GM23338 (cell line): ENCODE results near the gene FER. TPM values are rescaled to one million over a fixed set of nuclear protein-coding genes. Genes with fewer than 3 reads are reported as not detected.

ENCODE experiments used
- ATAC-seq: fragments of 200-7000 bp; cut with Tn5 transposase; 3 replicates; pipeline ENCODE4 v1.9.1; 2020
- DNase-seq: peaks from one replicate; pipeline ENCODE4 v3.0.0-alpha.2; 2015; ENCODE audit warnings: low spot score
- H2AFZ ChIP-seq: fragments of 200-600 bp; sonication (generic); 2 replicates; pipeline ENCODE4 v1.8.0; 2016; ENCODE audit warnings: antibody characterized with exemption, mild to moderate bottlenecking, moderate library complexity
- H3F3A ChIP-seq: fragments of 200-600 bp; sonication (generic); replicated peaks from 2 replicates; pipeline ENCODE4 v1.8.0; 2017; ENCODE audit warnings: antibody characterized with exemption, mixed run types, low read depth
- H3K27ac ChIP-seq: fragments of 200-600 bp; sonication (generic); 2 replicates; pipeline ENCODE4 v1.6.1; 2016; ENCODE audit warnings: low read depth
- H3K27me3 ChIP-seq: fragments of 200-600 bp; sonication (generic); 2 replicates; pipeline ENCODE4 v1.8.0; 2016; ENCODE audit warnings: mild to moderate bottlenecking, mixed run types, moderate library complexity; ENCODE audit not compliant: insufficient read depth
- H3K36me3 ChIP-seq: fragments of 200-600 bp; sonication (generic); 2 replicates; pipeline ENCODE4 v1.8.0; 2016; ENCODE audit warnings: mild to moderate bottlenecking; ENCODE audit not compliant: insufficient read depth
- H3K4me1 ChIP-seq: fragments of 200-600 bp; sonication (generic); 2 replicates; pipeline ENCODE4 v1.8.0; 2016; ENCODE audit warnings: mild to moderate bottlenecking, moderate library complexity; ENCODE audit not compliant: insufficient read depth
- H3K4me2 ChIP-seq: fragments of 200-600 bp; sonication (generic); 2 replicates; pipeline ENCODE4 v1.7.1; 2017; ENCODE audit warnings: mixed run types
- H3K4me3 ChIP-seq: fragments of 200-600 bp; sonication (generic); 2 replicates; pipeline ENCODE4 v1.6.1; 2016; ENCODE audit warnings: mixed run types
- H3K79me2 ChIP-seq: fragments of 200-600 bp; sonication (generic); replicated peaks from 2 replicates; pipeline ENCODE4 v1.8.0; 2017; ENCODE audit warnings: mild to moderate bottlenecking; ENCODE audit not compliant: insufficient read depth
- H3K9me2 ChIP-seq: fragments of 200-600 bp; sonication (generic); 2 replicates; pipeline ENCODE4 v1.8.0; 2017; ENCODE audit not compliant: insufficient read depth
- H4K20me1 ChIP-seq: fragments of 200-600 bp; sonication (generic); replicated peaks from 2 replicates; pipeline ENCODE4 v1.8.0; 2017; ENCODE audit warnings: mild to moderate bottlenecking; ENCODE audit not compliant: insufficient read depth
- H3K27ac Mint-ChIP-seq: 2 replicates; pipeline ENCODE4 v1.8.0; 2020; ENCODE audit warnings: inconsistent platforms, mild to moderate bottlenecking, moderate library complexity, mixed read lengths
- H3K27me3 Mint-ChIP-seq: 3 replicates; pipeline ENCODE4 v1.8.0; 2022; ENCODE audit warnings: low read depth, mild to moderate bottlenecking, moderate library complexity, mixed read lengths, inconsistent platforms; ENCODE audit not compliant: insufficient read depth, poor library complexity
- H3K36me3 Mint-ChIP-seq: 3 replicates; pipeline ENCODE4 v1.8.0; 2021; ENCODE audit warnings: low read depth, mild to moderate bottlenecking, inconsistent platforms, moderate library complexity, mixed read lengths
- H3K4me1 Mint-ChIP-seq: 3 replicates; pipeline ENCODE4 v1.8.0; 2020; ENCODE audit warnings: mild to moderate bottlenecking, inconsistent platforms, mixed read lengths
- H3K4me3 Mint-ChIP-seq: 3 replicates; pipeline ENCODE4 v1.8.0; 2021; ENCODE audit warnings: moderate library complexity, mild to moderate bottlenecking, inconsistent platforms, mixed read lengths
- H3K9me3 Mint-ChIP-seq: 3 replicates; pipeline ENCODE4 v1.8.0; 2020; ENCODE audit warnings: moderate library complexity, mild to moderate bottlenecking, inconsistent platforms, mixed read lengths
- CREB1 ChIP-seq: fragments of 250-450 bp; sonication (Bioruptor Pico); IDR thresholded peaks from 2 replicates; pipeline ENCODE4 v1.5.0; 2020; ENCODE audit warnings: low read depth, mild to moderate bottlenecking, moderate library complexity
- EZH2 ChIP-seq: fragments of 200-600 bp; sonication (generic); IDR thresholded peaks from one replicate; pipeline ENCODE4 v1.8.0; 2017; ENCODE audit warnings: antibody characterized with exemption, mild to moderate bottlenecking, low read depth; ENCODE audit not compliant: unreplicated experiment
- EZH2phosphoT487 ChIP-seq: fragments of 200-600 bp; sonication (generic); IDR thresholded peaks from one replicate; pipeline ENCODE4 v1.8.1; 2018; ENCODE audit warnings: antibody characterized with exemption; ENCODE audit not compliant: unreplicated experiment
- JUNB ChIP-seq: IDR thresholded peaks from one replicate; pipeline ENCODE4 v1.6.1; 2016; ENCODE audit warnings: antibody characterized with exemption; ENCODE audit not compliant: unreplicated experiment
- NANOG ChIP-seq: IDR thresholded peaks from 2 replicates; pipeline ENCODE4 v1.6.1; 2016; ENCODE audit warnings: antibody characterized with exemption, borderline replicate concordance
- POLR2AphosphoS5 ChIP-seq: IDR thresholded peaks from 2 replicates; pipeline ENCODE4 v1.6.1; 2016; ENCODE audit warnings: antibody characterized with exemption, low read depth
- STAT1 ChIP-seq: IDR thresholded peaks from one replicate; pipeline ENCODE4 v1.6.1; 2016; ENCODE audit warnings: antibody characterized with exemption; ENCODE audit not compliant: unreplicated experiment
- ZNF114 ChIP-seq: fragments of 250-450 bp; sonication (Bioruptor Pico); IDR thresholded peaks from 2 replicates; pipeline ENCODE4 v1.5.0; 2020; ENCODE audit warnings: mild to moderate bottlenecking, moderate library complexity
- ZNF331 ChIP-seq: fragments of 250-450 bp; sonication (Bioruptor Pico); IDR thresholded peaks from 2 replicates; pipeline ENCODE4 v1.5.0; 2020; ENCODE audit warnings: low read depth, mild to moderate bottlenecking, moderate library complexity
- polyA plus RNA-seq: library from polyadenylated mRNA; unstranded; fragments of >200 nt; fragmentation: Nextera tagmentation; extraction: Ambion mirVana; gene quantifications from 2 replicates; pipeline ENCODE4 v1.2.1, GENCODE V29; 2016
- total RNA-seq: library from RNA; depleted of rRNA; stranded (reverse); fragments of >200 nt; shearing (Covaris generic); gene quantifications from 2 replicates; pipeline ENCODE4 v1.2.3, GENCODE V29; 2014
- TF ChIP-seq, protein P1 (sequence below), 2 experiments: fragments of 200-600 bp in 1 of 2; sonication (generic) in 1 of 2; conservative IDR thresholded peaks; 2 replicates each; pipeline versions ENCODE4 v1.5.1 to v1.6.1; 2016 to 2017; ENCODE audit warnings: antibody characterized with exemption in 2 of 2, low read depth in 2 of 2, mild to moderate bottlenecking in 2 of 2, moderate library complexity in 1 of 2
- TF ChIP-seq, protein P2 (sequence below): IDR thresholded peaks from one replicate; pipeline ENCODE4 v1.6.1; 2018; ENCODE audit warnings: antibody characterized with exemption; ENCODE audit not compliant: unreplicated experiment
- TF ChIP-seq, protein P3 (sequence below): IDR thresholded peaks from 2 replicates; pipeline ENCODE4 v1.6.1; 2016; ENCODE audit warnings: antibody characterized with exemption

FER gene
- total and polyA plus RNA-seq, 2 experiments from 2014 or later = 17.4 to 34.8 TPM

DNA sequence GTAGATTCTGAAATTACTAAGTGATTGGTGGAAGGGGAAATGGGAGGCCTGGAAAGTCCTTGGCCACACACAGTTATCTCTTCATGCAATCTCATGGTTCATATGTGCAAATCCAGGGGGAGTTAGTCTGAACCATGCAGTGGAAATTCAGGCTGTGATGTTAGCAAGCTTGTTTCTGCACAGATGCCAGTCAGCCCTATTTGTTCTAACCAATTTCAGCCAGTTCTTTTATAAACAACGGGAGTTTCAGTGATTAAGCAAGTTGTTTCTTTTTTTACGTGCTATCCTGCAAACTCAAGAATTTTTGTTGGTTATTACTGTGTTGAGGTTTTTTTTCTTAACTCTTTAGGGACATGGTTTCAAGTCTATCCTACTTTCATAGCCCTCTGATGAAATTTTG, 298.0 kb downstream of the FER start (continued):
- TF ChIP-seq, protein P1, sequence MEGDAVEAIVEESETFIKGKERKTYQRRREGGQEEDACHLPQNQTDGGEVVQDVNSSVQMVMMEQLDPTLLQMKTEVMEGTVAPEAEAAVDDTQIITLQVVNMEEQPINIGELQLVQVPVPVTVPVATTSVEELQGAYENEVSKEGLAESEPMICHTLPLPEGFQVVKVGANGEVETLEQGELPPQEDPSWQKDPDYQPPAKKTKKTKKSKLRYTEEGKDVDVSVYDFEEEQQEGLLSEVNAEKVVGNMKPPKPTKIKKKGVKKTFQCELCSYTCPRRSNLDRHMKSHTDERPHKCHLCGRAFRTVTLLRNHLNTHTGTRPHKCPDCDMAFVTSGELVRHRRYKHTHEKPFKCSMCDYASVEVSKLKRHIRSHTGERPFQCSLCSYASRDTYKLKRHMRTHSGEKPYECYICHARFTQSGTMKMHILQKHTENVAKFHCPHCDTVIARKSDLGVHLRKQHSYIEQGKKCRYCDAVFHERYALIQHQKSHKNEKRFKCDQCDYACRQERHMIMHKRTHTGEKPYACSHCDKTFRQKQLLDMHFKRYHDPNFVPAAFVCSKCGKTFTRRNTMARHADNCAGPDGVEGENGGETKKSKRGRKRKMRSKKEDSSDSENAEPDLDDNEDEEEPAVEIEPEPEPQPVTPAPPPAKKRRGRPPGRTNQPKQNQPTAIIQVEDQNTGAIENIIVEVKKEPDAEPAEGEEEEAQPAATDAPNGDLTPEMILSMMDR (conservative IDR thresholded peaks at IDR 0.05; ENCODE audit: low read depth in 2 of 2) = no peak
- no peak for TF ChIP-seq EZH2phosphoT487
- TF ChIP-seq STAT1 = no peak
- TF ChIP-seq CREB1 (CRISPR knock-in tag) = no peak
- no peak for TF ChIP-seq ZNF114 (CRISPR knock-in tag)
- TF ChIP-seq ZNF331 = no peak
- no peak for TF ChIP-seq EZH2
- no peak for TF ChIP-seq NANOG
- TF ChIP-seq POLR2AphosphoS5 = no peak

DNA sequence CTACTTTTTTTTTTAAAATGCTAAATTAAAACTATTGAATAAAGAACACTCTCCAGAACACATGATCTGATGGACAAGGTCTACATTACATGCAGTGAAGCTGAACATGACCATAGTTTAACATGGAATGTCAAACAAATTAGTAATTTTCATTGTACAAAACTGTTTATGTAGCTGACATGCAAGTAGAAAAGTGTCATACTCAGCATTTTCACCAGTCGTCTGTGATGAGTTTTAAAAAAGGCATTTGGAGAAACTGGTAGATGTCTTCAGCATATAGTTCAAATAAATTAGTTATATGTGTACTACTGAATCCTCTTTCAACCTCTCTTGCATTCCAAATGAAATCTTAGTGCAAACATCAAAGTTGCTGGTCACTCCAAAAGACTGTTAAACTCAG, 301.9 kb downstream of the FER start:
- H3K4me3 Mint-ChIP-seq = no peak overlapping the region
- no peak for TF ChIP-seq NANOG
- TF ChIP-seq POLR2AphosphoS5 = no peak
- TF ChIP-seq JUNB = no peak
- TF ChIP-seq ZNF331 = no peak
- no peak for TF ChIP-seq ZNF114 (CRISPR knock-in tag)
- no peak for TF ChIP-seq EZH2
- no peak for TF ChIP-seq EZH2phosphoT487
- TF ChIP-seq, protein P2, sequence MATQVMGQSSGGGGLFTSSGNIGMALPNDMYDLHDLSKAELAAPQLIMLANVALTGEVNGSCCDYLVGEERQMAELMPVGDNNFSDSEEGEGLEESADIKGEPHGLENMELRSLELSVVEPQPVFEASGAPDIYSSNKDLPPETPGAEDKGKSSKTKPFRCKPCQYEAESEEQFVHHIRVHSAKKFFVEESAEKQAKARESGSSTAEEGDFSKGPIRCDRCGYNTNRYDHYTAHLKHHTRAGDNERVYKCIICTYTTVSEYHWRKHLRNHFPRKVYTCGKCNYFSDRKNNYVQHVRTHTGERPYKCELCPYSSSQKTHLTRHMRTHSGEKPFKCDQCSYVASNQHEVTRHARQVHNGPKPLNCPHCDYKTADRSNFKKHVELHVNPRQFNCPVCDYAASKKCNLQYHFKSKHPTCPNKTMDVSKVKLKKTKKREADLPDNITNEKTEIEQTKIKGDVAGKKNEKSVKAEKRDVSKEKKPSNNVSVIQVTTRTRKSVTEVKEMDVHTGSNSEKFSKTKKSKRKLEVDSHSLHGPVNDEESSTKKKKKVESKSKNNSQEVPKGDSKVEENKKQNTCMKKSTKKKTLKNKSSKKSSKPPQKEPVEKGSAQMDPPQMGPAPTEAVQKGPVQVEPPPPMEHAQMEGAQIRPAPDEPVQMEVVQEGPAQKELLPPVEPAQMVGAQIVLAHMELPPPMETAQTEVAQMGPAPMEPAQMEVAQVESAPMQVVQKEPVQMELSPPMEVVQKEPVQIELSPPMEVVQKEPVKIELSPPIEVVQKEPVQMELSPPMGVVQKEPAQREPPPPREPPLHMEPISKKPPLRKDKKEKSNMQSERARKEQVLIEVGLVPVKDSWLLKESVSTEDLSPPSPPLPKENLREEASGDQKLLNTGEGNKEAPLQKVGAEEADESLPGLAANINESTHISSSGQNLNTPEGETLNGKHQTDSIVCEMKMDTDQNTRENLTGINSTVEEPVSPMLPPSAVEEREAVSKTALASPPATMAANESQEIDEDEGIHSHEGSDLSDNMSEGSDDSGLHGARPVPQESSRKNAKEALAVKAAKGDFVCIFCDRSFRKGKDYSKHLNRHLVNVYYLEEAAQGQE = no peak
- TF ChIP-seq STAT1 = no peak
- TF ChIP-seq, protein P3, sequence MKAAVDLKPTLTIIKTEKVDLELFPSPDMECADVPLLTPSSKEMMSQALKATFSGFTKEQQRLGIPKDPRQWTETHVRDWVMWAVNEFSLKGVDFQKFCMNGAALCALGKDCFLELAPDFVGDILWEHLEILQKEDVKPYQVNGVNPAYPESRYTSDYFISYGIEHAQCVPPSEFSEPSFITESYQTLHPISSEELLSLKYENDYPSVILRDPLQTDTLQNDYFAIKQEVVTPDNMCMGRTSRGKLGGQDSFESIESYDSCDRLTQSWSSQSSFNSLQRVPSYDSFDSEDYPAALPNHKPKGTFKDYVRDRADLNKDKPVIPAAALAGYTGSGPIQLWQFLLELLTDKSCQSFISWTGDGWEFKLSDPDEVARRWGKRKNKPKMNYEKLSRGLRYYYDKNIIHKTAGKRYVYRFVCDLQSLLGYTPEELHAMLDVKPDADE = no peak
- TF ChIP-seq, protein P1 (conservative IDR thresholded peaks at IDR 0.05; ENCODE audit: low read depth in 2 of 2) = no peak

More for the DNA sequence above, 301.9 kb downstream of the FER start:
- H3K27ac ChIP-seq = no peak overlapping the region
- no peaks in the 10 kb centered on the region for H4K20me1 ChIP-seq
- peak overlapping the region; percentile 9; the same call in 1 of the 2 replicates for H3K27ac Mint-ChIP-seq
- no peaks in the 10 kb centered on the region for H3K79me2 ChIP-seq
- H3K9me3 Mint-ChIP-seq = no peaks in the 10 kb centered on the region
- no peaks in the 10 kb centered on the region for H3K4me1 ChIP-seq
- H2AFZ ChIP-seq = no peak overlapping the region
- H3K4me1 Mint-ChIP-seq = peaks cover 3% of the 10 kb centered on the region; the same call in 2 of the 3 replicates
- H3K4me2 ChIP-seq = no peak overlapping the region
- no peak overlapping the region for H3K4me3 ChIP-seq
- ATAC-seq (no peak), DNase-seq (no peak)
- H3F3A ChIP-seq = no peaks in the 10 kb centered on the region
- H3K36me3 ChIP-seq = no peaks in the 10 kb centered on the region
- no peaks in the 10 kb centered on the region for H3K27me3 ChIP-seq
- H3K9me2 ChIP-seq = no peaks in the 10 kb centered on the region
- H3K27me3 Mint-ChIP-seq = no peaks in the 10 kb centered on the region
- H3K36me3 Mint-ChIP-seq = 0 out of 3 replicates have a peak, but pooled peaks cover 3% of the 10 kb centered on the region
